Smooth muscle cell (in vitro differentiated cells): ENCODE results near the gene ARHGEF40. TPM values are rescaled to one million over a fixed set of nuclear protein-coding genes. Genes with fewer than 3 reads are reported as not detected.

ENCODE experiments used
- DNase-seq: peaks from one replicate; lab custom pipeline; 2025; ENCODE audit not compliant: unreplicated experiment; lab: John Stamatoyannopoulos, UW
- H2AFZ ChIP-seq: fragments of 200-600 bp; sonication (generic); 2 replicates; pipeline ENCODE4 v1.6.0; 2016; ENCODE audit warnings: antibody characterized with exemption, low read depth, mild to moderate bottlenecking
- H3F3A ChIP-seq: fragments of 200-600 bp; sonication (generic); 2 replicates; pipeline ENCODE4 v1.6.0; 2017; ENCODE audit warnings: antibody characterized with exemption, low read depth
- H3K27ac ChIP-seq: fragments of 200-600 bp; sonication (generic); 2 replicates; pipeline ENCODE4 v1.5.1; 2016; ENCODE audit warnings: low read depth, mild to moderate bottlenecking
- H3K27me3 ChIP-seq: fragments of 200-600 bp; sonication (generic); 2 replicates; pipeline ENCODE4 v1.6.1; 2016; ENCODE audit warnings: low read depth, mild to moderate bottlenecking
- H3K36me3 ChIP-seq: fragments of 200-600 bp; sonication (generic); 2 replicates; pipeline ENCODE4 v1.5.1; 2016; ENCODE audit warnings: low read depth
- H3K4me1 ChIP-seq: fragments of 200-600 bp; sonication (generic); 2 replicates; pipeline ENCODE4 v1.5.1; 2016; ENCODE audit warnings: low read depth
- H3K4me2 ChIP-seq: fragments of 200-600 bp; sonication (generic); 2 replicates; pipeline ENCODE4 v1.6.0; 2016; ENCODE audit warnings: mild to moderate bottlenecking
- H3K4me3 ChIP-seq: fragments of 200-600 bp; sonication (generic); 2 replicates; pipeline ENCODE4 v1.5.1; 2016; ENCODE audit warnings: mild to moderate bottlenecking
- H3K79me2 ChIP-seq: fragments of 200-600 bp; sonication (generic); 2 replicates; pipeline ENCODE4 v1.6.0; 2016; ENCODE audit warnings: low read depth, mild to moderate bottlenecking
- H3K9ac ChIP-seq: fragments of 200-600 bp; sonication (generic); 2 replicates; pipeline ENCODE4 v1.6.0; 2016; ENCODE audit warnings: low read depth
- H3K9me3 ChIP-seq: fragments of 200-600 bp; sonication (generic); replicated peaks from 2 replicates; pipeline ENCODE4 v1.5.1; 2016; ENCODE audit warnings: low read depth
- H4K20me1 ChIP-seq: fragments of 200-600 bp; sonication (generic); 2 replicates; pipeline ENCODE4 v1.6.0; 2016; ENCODE audit warnings: low read depth
- WGBS: methylation state at CpG from one replicate; pipeline ENCODE4 v1.1.7; 2016; ENCODE audit warnings: low lambda C conversion rate; 5-methylcytosine and 5-hydroxymethylcytosine counted together
- polyA plus RNA-seq: library from polyadenylated mRNA; unstranded; fragments of >200 nt; fragmentation: Nextera tagmentation; extraction: Ambion mirVana; gene quantifications from 2 replicates; pipeline ENCODE4 v1.2.1, GENCODE V29; 2016
- total RNA-seq: library from RNA; depleted of rRNA; stranded (reverse); fragments of >200 nt; gene quantifications from 2 replicates; pipeline ENCODE4 v1.2.3, GENCODE V29; 2014
- TF ChIP-seq, protein P1 (sequence below): fragments of 200-600 bp; sonication (generic); IDR thresholded peaks from 2 replicates; pipeline ENCODE4 v1.5.1; 2017; ENCODE audit warnings: borderline replicate concordance, mild to moderate bottlenecking, antibody characterized with exemption; ENCODE audit not compliant: insufficient read depth, poor library complexity, severe bottlenecking

The ARHGEF40 gene
- total and polyA plus RNA-seq, 2 experiments from 2014 or later = 67.8 to 74.4 TPM

DNA sequence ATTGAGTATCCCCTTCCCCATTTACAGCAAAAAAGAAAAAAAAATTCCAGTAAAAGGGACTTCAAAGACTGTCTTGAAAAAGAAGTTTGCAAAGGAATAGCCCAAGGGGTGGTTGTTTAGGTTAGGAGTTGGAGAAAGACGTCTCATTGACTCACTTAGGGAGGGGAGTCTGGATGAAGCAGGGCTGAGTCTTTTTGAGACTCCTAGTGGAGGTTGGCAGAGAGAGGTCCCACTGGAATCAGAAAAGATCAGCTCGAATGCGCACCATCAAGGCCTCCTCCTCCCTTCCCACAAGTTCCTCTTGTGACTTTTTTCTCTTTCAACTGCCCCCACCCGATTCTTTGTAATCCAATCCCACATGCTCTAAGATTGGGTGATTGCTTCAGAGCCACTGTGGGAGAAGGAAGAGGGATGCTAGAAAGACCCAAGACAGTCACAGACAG, 1.9 kb downstream of the ARHGEF40 start:
- H3K4me3 ChIP-seq = peak overlapping the region; percentile 88
- H3K36me3 ChIP-seq = peaks cover 10% of the 10 kb centered on the region
- peaks cover 38% of the 10 kb centered on the region for H4K20me1 ChIP-seq
- WGBS = 6% methylated on average over 4 of the region's 4 CpGs
- peak overlapping the region; percentile 91 for H3K9ac ChIP-seq
- H3K27ac ChIP-seq = peak overlapping the region; percentile 93
- H3K9me3 ChIP-seq = no peaks in the 10 kb centered on the region
- no peak for DNase-seq
- H2AFZ ChIP-seq = no peak overlapping the region
- H3K4me1 ChIP-seq = peaks cover 25% of the 10 kb centered on the region
- peaks cover 47% of the 10 kb centered on the region for H3K79me2 ChIP-seq
- H3K27me3 ChIP-seq = no peaks in the 10 kb centered on the region
- peaks cover 26% of the 10 kb centered on the region for H3F3A ChIP-seq
- TF ChIP-seq, protein P1, sequence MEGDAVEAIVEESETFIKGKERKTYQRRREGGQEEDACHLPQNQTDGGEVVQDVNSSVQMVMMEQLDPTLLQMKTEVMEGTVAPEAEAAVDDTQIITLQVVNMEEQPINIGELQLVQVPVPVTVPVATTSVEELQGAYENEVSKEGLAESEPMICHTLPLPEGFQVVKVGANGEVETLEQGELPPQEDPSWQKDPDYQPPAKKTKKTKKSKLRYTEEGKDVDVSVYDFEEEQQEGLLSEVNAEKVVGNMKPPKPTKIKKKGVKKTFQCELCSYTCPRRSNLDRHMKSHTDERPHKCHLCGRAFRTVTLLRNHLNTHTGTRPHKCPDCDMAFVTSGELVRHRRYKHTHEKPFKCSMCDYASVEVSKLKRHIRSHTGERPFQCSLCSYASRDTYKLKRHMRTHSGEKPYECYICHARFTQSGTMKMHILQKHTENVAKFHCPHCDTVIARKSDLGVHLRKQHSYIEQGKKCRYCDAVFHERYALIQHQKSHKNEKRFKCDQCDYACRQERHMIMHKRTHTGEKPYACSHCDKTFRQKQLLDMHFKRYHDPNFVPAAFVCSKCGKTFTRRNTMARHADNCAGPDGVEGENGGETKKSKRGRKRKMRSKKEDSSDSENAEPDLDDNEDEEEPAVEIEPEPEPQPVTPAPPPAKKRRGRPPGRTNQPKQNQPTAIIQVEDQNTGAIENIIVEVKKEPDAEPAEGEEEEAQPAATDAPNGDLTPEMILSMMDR = no peak
- H3K4me2 ChIP-seq = peak overlapping the region; percentile 99

DNA sequence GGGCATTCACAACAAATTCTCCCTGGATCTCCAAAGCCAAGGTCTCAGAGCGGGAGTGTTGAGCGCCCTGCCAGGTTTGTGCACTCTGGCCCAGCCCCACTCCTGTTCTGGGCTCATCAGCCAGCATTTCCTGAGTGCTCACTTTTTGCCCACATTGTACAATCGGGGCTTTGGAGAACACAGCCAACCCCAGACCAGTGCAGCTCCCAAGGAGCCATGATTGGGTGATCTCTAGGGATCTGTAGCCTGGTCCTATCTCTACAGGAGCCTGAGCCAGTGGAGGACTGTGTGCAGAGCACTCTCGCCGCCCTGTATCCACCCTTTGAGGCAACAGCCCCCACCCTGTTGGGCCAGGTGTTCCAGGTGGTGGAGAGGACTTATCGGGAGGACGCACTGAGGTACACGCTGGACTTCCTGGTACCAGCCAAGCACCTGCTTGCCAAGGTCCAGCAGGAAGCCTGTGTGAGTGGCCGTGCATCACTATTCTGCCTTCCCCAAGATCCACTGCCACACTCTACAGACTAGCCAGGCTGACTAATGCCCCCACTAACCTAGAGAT, 2.8 kb downstream of the ARHGEF40 start:
- 93% methylated on average over 9 of the region's 9 CpGs for WGBS
- Histone ChIP-seq H3K9ac (peak overlapping the region; percentile 91), H3K79me2 (peaks cover 55% of the 10 kb centered on the region), H2AFZ (no peak overlapping the region), H3K4me2 (peak overlapping the region; percentile 99), H3F3A (peaks cover 32% of the 10 kb centered on the region), H3K36me3 (peaks cover 10% of the 10 kb centered on the region), H3K27ac (peak overlapping the region; percentile 93), H4K20me1 (peaks cover 45% of the 10 kb centered on the region), H3K4me3 (no peak overlapping the region), H3K9me3 (no peaks in the 10 kb centered on the region), H3K27me3 (no peaks in the 10 kb centered on the region), H3K4me1 (peaks cover 25% of the 10 kb centered on the region)
- DNase-seq = no peak
- TF ChIP-seq, protein P1 = no peak

GRCh38 chr14:21073921-21074320, 3.8 kb downstream of the ARHGEF40 start:
- WGBS = 97% methylated on average over 9 of the region's 9 CpGs
- TF ChIP-seq, protein P1 = no peak
- no peak overlapping the region for H3K4me3 ChIP-seq
- no peak overlapping the region for H3K9ac ChIP-seq
- no peak overlapping the region for H3K4me2 ChIP-seq
- peaks cover 36% of the 10 kb centered on the region for H3F3A ChIP-seq
- H3K79me2 ChIP-seq = peaks cover 60% of the 10 kb centered on the region
- H4K20me1 ChIP-seq = peaks cover 46% of the 10 kb centered on the region
- peak overlapping the region; percentile 93 for H3K27ac ChIP-seq
- no peaks in the 10 kb centered on the region for H3K27me3 ChIP-seq
- no peak overlapping the region for H2AFZ ChIP-seq
- H3K9me3 ChIP-seq = no peaks in the 10 kb centered on the region
- peaks cover 17% of the 10 kb centered on the region for H3K4me1 ChIP-seq
- no peak for DNase-seq
- peaks cover 10% of the 10 kb centered on the region for H3K36me3 ChIP-seq
